ENCODE data around the gene DLG4.

GRCh38 chr17:7196651-7197401, 22.8 kb downstream of the DLG4 start:
- TF ChIP-seq EGR1 (IDR thresholded peaks at IDR 0.05) (no peak), YY1 (IDR thresholded peaks at IDR 0.05; ENCODE audit: low read depth) (no peak), TCF12 (IDR thresholded peaks at IDR 0.05; ENCODE audit: low read depth) (no peak), MAX (IDR thresholded peaks at IDR 0.05) (no peak), CREB1 (IDR thresholded peaks at IDR 0.05; ENCODE audit: low read depth) (no peak), EP300 (IDR thresholded peaks at IDR 0.05; ENCODE audit: borderline replicate concordance) (no peak), TAF1 (IDR thresholded peaks at IDR 0.05; ENCODE audit: low read depth) (no peak), USF1 (IDR thresholded peaks at IDR 0.05) (no peak), CEBPB (IDR thresholded peaks at IDR 0.05) (no peak), FOXM1 (IDR thresholded peaks at IDR 0.05; ENCODE audit: borderline replicate concordance, low read depth) (no peak), REST (IDR thresholded peaks at IDR 0.05; ENCODE audit: low read depth) (no peak), RAD21 (IDR thresholded peaks at IDR 0.05; ENCODE audit: low read depth) (no peak), ZBTB7A (IDR thresholded peaks at IDR 0.05; ENCODE audit: low read depth) (no peak)

Measured in Ishikawa (cell line).